22Rv1 (cell line): Measurements from ENCODE around the gene CHCT1.

Source experiments
- ZFX ChIP-seq: fragments of 450-650 bp; IDR thresholded peaks from 2 replicates; pipeline ENCODE4 v1.6.1; 2017; ENCODE audit warnings: antibody characterized with exemption, borderline replicate concordance
- TF ChIP-seq, protein P1 (sequence below): fragments of 450-650 bp; IDR thresholded peaks from 2 replicates; pipeline ENCODE4 v1.5.1; 2017; ENCODE audit warnings: mild to moderate bottlenecking

DNA sequence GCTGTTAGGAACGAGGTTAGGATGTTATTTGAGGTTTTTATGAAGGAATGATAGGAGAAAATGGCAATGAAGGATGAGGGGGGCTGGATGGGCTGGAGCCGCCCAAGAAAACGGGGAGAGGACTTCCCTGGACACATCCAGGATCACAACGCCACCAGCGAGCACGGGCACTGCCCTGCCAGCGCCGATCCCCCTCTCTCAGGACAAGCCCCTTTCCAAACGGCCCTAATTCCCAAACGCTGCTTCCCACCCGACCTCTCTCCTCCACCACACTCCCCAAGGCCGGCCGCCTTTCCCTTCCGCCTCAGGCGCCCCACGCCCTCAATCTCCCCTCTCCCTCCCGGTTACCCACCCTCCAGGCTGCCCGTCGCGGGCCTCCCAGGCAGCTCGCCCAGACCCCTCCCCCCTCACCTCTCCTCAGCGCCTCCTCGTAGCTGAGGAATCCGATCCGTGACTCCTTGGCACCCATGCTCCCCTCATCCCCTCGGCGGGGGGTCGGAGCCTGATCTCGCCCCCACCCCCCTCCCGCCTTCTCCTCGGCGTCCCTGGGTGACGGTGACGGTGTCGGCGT lies 30.7 kb upstream of the CHCT1 start:
- TF ChIP-seq, protein P1, sequence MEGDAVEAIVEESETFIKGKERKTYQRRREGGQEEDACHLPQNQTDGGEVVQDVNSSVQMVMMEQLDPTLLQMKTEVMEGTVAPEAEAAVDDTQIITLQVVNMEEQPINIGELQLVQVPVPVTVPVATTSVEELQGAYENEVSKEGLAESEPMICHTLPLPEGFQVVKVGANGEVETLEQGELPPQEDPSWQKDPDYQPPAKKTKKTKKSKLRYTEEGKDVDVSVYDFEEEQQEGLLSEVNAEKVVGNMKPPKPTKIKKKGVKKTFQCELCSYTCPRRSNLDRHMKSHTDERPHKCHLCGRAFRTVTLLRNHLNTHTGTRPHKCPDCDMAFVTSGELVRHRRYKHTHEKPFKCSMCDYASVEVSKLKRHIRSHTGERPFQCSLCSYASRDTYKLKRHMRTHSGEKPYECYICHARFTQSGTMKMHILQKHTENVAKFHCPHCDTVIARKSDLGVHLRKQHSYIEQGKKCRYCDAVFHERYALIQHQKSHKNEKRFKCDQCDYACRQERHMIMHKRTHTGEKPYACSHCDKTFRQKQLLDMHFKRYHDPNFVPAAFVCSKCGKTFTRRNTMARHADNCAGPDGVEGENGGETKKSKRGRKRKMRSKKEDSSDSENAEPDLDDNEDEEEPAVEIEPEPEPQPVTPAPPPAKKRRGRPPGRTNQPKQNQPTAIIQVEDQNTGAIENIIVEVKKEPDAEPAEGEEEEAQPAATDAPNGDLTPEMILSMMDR = no peak
- TF ChIP-seq ZFX = no peak
